ENCODE data around the gene CWC22. TPM values are rescaled to one million over a fixed set of nuclear protein-coding genes. Genes with fewer than 3 reads are reported as not detected.
"Not testable (repeated sequence)": the region's sequence is repeated elsewhere in the genome, so short reads cannot be mapped to it uniquely, and the experiment has no call there.

Gene CWC22
- total RNA-seq (17.6 and 19.3 TPM in 2 replicates), polyA plus RNA-seq (14.6 and 15.7 TPM in 2 replicates)

- TF ChIP-seq EZH2phosphoT487 (IDR thresholded peaks at IDR 0.05; ENCODE audit: low read depth, severe bottlenecking, unreplicated experiment) (no peak), CTCF (IDR thresholded peaks at IDR 0.05; ENCODE audit: poor library complexity) (no peak), EZH2 (IDR thresholded peaks at IDR 0.05; ENCODE audit: borderline replicate concordance) (no peak)
- Histone ChIP-seq H3K79me2 (peaks cover 45% of the 10 kb centered on the region), H3K4me2 (peak within 1 kb of the TSS; percentile 78), H3K4me3 (peak within 1 kb of the TSS; percentile 55), H3K9me2 (replicated peaks; ENCODE audit: insufficient read depth) (no peaks in the 10 kb centered on the region), H2AFZ (peak within 1 kb of the TSS; percentile 65), H3K9me3 (ENCODE audit: low read depth) (no peaks in the 10 kb centered on the region), H3K27ac (peak within 1 kb of the TSS; percentile 94), H3K27me3 (no peaks in the 10 kb centered on the region), H3K4me1 (ENCODE audit: insufficient read depth) (no peaks in the 10 kb centered on the region), H4K20me1 (ENCODE audit: insufficient read depth, poor library complexity, severe bottlenecking) (no peaks in the 10 kb centered on the region), H3K36me3 (replicated peaks; ENCODE audit: insufficient read depth, low read depth) (no peaks in the 10 kb centered on the region)
- DNase-seq (ENCODE audit: low spot score) = peak; percentile 92
- WGBS (ENCODE audit: low lambda C conversion rate, missing lambda C conversion rate) = 1% methylated on average over 43 of the region's 46 CpGs
These were observed at the start of gene CWC22 for GRCh38 chr2:180006781-180007579. Gene CWC22 (minus strand): TSS chr2:180007297. CDS start chr2:179993341, 13,956 bp downstream.

DNA sequence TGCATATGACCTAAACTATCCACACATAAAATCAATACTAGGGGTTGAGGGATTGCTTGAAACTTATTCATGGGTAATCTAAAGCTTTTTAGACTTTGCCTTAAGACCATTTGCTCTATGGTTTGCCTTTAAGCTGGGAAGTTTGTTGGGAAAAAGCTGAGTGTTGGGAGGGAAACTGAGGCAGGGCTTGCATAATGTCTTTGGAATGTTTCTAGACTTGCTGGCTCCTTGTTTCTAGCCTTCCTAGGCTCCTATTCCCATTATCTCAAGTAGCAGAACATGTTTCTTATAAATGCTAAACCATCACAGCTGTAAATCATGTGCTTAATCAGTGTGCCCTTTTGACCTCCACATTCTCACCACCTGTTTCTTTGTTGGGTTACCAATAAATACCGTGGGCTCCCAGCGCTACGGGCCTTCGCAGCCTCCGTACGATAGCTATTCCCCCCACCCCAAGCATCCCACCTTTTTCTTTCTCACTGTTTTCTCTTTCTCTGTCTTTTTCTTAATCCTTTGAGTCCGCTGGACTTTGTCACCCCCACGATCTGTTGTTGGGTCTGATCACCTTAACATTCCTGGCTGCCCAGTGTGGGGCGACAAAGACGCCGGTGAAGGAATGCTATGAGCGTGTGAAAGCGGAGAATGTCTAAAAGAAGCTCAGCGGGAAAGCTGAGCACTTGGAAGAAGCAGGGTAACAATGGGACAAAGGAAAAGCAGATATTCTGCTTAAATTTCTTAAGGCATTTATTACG lies 49.4 kb upstream of the CWC22 start:
- Histone ChIP-seq H3K4me1 (ENCODE audit: insufficient read depth) (peaks cover 11% of the 10 kb centered on the region), H2AFZ (peak overlapping the region; percentile 62), H3K4me2 (peak overlapping the region; percentile 67), H3K4me3 (no peak overlapping the region), H3K27ac (peak overlapping the region; percentile 48), H3K27me3 (no peaks in the 10 kb centered on the region), H3K9me3 (ENCODE audit: low read depth) (no peaks in the 10 kb centered on the region), H3K36me3 (replicated peaks; ENCODE audit: insufficient read depth, low read depth) (no peaks in the 10 kb centered on the region), H4K20me1 (ENCODE audit: insufficient read depth, poor library complexity, severe bottlenecking) (no peaks in the 10 kb centered on the region), H3K79me2 (no peaks in the 10 kb centered on the region), H3K9me2 (replicated peaks; ENCODE audit: insufficient read depth) (no peaks in the 10 kb centered on the region)
- no peak for TF ChIP-seq EZH2phosphoT487 (IDR thresholded peaks at IDR 0.05; ENCODE audit: low read depth, severe bottlenecking, unreplicated experiment)
- TF ChIP-seq CTCF (IDR thresholded peaks at IDR 0.05; ENCODE audit: poor library complexity) = no peak
- TF ChIP-seq EZH2 (IDR thresholded peaks at IDR 0.05; ENCODE audit: borderline replicate concordance) = no peak
- 31% methylated on average over 15 of the region's 15 CpGs for WGBS (ENCODE audit: low lambda C conversion rate, missing lambda C conversion rate)
- peak; percentile 39 for DNase-seq (ENCODE audit: low spot score)

- peaks cover 11% of the 10 kb centered on the region for H3K4me1 ChIP-seq (ENCODE audit: insufficient read depth)
- H3K4me3 ChIP-seq; H3K27ac ChIP-seq; H3K4me2 ChIP-seq; DNase-seq (ENCODE audit: low spot score); H3K79me2 ChIP-seq; H3K9me3 ChIP-seq (ENCODE audit: low read depth); H3K36me3 ChIP-seq (replicated peaks; ENCODE audit: insufficient read depth, low read depth); H3K27me3 ChIP-seq; H3K9me2 ChIP-seq (replicated peaks; ENCODE audit: insufficient read depth); H4K20me1 ChIP-seq (ENCODE audit: insufficient read depth, poor library complexity, severe bottlenecking); H2AFZ ChIP-seq: not testable (repeated sequence)
- WGBS (ENCODE audit: low lambda C conversion rate, missing lambda C conversion rate) = 43% methylated on average over 1 of the region's 1 CpG
These were observed 47.5 kb upstream of the CWC22 start for GRCh38 chr2:180054576-180054975.

DNA sequence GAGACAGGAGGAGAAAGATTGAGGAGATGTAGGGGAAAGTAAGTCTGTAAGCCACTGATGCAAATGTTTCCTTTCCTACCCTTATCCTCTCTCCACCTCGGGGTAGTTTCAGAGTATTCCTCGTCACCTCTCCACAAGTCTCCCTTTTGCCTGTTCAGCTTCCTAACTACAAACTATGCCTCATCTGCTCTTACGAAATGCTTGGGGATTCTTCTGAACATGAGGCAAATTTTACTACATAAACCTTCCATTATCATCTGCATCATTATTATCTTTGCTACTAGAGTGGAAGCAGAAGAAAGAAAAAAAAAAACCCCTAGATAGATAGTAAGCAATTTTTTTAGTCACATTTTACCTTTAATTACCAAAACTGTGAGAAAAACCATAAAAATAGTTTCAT lies 43.1 kb upstream of the CWC22 start:
- TF ChIP-seq CTCF (IDR thresholded peaks at IDR 0.05; ENCODE audit: poor library complexity) (no peak), EZH2phosphoT487 (IDR thresholded peaks at IDR 0.05; ENCODE audit: low read depth, severe bottlenecking, unreplicated experiment) (no peak), EZH2 (IDR thresholded peaks at IDR 0.05; ENCODE audit: borderline replicate concordance) (no peak)
- no peak overlapping the region for H3K27ac ChIP-seq
- H2AFZ ChIP-seq = no peak overlapping the region
- no peaks in the 10 kb centered on the region for H3K4me1 ChIP-seq (ENCODE audit: insufficient read depth)
- H3K9me3 ChIP-seq (ENCODE audit: low read depth) = no peaks in the 10 kb centered on the region
- no peaks in the 10 kb centered on the region for H3K36me3 ChIP-seq (replicated peaks; ENCODE audit: insufficient read depth, low read depth)
- H3K79me2 ChIP-seq = no peaks in the 10 kb centered on the region
- no peaks in the 10 kb centered on the region for H4K20me1 ChIP-seq (ENCODE audit: insufficient read depth, poor library complexity, severe bottlenecking)
- H3K4me2 ChIP-seq = no peak overlapping the region
- DNase-seq (ENCODE audit: low spot score) = no peak
- no peaks in the 10 kb centered on the region for H3K9me2 ChIP-seq (replicated peaks; ENCODE audit: insufficient read depth)
- WGBS (ENCODE audit: low lambda C conversion rate, missing lambda C conversion rate) = 78% methylated on average over 3 of the region's 3 CpGs
- no peak overlapping the region for H3K4me3 ChIP-seq
- H3K27me3 ChIP-seq = no peaks in the 10 kb centered on the region
